SW480 (cell line): ENCODE measurements around the gene KLHDC9.
"Not testable (repeated sequence)": the region's sequence is repeated elsewhere in the genome, so short reads cannot be mapped to it uniquely, and the experiment has no call there.

Experiments
- DNase-seq: peaks from one replicate; pipeline ENCODE4 v3.0.0-alpha.2; 2016; ENCODE audit warnings: low spot score

KLHDC9 gene, protein sequence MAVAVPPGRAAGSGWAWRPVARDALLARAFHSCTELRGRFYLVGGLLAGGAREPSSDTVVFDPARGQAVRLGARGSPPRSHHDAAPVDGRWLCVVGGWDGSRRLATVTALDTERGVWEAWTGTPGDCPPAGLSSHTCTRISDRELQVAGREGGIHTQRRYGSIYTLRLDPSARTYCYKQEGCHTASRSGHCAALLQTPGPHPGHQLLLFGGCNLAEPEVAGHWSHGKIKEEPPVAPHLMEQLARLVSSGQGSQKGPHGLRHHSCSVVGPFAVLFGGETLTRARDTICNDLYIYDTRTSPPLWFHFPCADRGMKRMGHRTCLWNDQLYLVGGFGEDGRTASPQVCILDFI

GRCh38 chr1:161098210-161099068, at the start of gene KLHDC9:
Gene KLHDC9 (plus strand): TSS chr1:161098361. CDS start chr1:161098536, 175 bp downstream.
- peak; percentile 91 for DNase-seq

GRCh38 chr1:161048949-161049722, 49.0 kb upstream of the KLHDC9 start:
- DNase-seq: no peak

- no peak for DNase-seq
Observed at GRCh38 chr1:161051219-161051618, 46.9 kb upstream of the KLHDC9 start.

- no peak for DNase-seq
Observed at GRCh38 chr1:161052899-161053298, 45.3 kb upstream of the KLHDC9 start.

DNA sequence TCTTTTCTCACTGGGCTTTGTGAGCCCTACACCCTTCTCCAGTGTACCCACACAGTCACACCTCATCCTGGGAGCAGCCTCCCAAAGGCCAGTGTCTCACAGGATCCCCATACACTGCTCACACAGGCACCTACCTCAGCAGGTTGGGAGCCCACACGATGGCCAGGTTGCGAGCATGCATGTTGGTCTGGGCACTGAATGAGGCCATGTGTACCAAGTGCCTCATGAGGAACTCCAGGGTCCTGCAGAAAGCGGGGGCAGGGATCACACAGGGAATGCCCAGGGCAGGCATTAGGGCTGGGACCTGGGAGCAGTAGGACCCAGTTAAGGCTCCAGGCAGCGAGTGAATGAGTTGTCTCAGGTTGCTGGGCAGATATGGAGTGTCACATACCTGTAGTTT, 43.9 kb upstream of the KLHDC9 start:
- no peak for DNase-seq

GRCh38 chr1:161054805-161055204, 43.4 kb upstream of the KLHDC9 start:
- DNase-seq: no peak

- DNase-seq: no peak
Observed at GRCh38 chr1:161059293-161059692, 38.9 kb upstream of the KLHDC9 start.

GRCh38 chr1:161061419-161061818, 36.7 kb upstream of the KLHDC9 start:
- DNase-seq: no peak

DNA sequence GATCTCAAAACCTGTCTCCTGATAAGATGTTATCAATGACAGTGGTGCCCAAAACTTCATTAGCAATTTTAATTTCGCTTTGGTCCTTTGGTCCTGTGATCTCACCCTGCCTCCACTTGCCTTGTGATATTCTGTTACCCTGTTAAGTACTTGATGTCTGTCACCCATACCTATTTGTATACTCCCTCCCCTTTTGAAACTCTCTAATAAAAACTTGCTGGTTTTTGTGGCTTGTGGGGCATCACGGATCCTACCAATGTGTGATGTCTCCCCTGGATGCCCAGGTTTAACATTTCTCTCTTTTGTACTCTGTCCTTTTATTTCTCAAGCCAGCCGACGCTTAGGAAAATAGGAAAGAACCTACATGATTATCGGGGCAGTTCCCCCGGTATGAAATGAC, 34.2 kb upstream of the KLHDC9 start:
- DNase-seq: not testable (repeated sequence)

GRCh38 chr1:161065681-161066080, 32.5 kb upstream of the KLHDC9 start:
- not testable (repeated sequence) for DNase-seq

GRCh38 chr1:161066694-161067093, 31.5 kb upstream of the KLHDC9 start:
- no peak for DNase-seq

GRCh38 chr1:161068306-161069234, 29.6 kb upstream of the KLHDC9 start:
- no peak for DNase-seq

DNA sequence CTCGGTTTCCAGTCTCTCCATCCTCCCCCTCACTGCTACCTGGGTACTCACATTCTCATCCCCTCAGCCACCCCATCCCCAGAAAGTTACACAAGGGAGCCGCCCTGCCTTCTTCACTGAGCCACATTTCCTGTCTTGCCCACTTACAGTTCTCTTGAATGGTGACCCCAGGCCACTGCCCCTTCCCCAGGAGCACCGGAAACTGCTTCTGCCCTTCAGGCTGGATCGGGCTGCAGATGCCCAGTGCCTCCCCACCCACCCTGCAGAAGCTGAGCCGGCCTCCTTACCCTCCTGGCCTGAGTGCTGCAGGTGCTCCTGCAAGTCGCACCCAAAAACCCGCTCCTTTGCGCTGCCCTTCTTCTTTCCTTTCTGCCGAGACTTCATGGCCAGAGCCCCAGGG, 28.9 kb upstream of the KLHDC9 start:
- no peak for DNase-seq

DNA sequence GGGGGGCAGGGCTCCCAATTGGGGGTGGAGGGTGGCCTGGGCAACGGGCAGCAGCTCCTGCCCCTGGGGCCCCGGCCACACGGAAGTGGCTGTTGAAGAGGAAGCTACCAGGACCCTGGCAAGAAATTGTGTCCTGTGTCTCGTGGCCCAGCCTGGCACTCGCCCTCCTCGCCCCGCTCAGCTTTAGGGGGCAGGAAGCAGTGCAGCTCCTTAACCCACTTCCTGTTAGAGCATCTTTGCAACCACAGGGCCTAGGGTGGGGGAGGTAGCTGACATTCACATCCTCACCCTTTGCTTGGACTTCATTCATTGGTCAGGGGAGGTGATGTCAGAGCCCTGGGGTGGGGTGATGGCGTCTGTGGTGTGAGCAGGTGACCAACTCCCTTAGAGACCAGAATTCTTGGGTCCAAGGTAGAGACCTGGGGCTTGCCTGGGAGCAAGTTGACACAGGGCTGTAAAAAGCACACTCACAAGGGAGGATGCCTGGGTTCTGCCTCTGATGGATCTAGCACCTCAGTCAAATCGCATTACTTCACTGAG, 28.4 kb upstream of the KLHDC9 start, which contains the start of gene ARHGAP30:
Gene ARHGAP30, minus strand, starts transcription at position 161 of the 540 bp plus-strand sequence. CDS start 267 bp downstream, outside the sequence.
- no peak for DNase-seq

DNA sequence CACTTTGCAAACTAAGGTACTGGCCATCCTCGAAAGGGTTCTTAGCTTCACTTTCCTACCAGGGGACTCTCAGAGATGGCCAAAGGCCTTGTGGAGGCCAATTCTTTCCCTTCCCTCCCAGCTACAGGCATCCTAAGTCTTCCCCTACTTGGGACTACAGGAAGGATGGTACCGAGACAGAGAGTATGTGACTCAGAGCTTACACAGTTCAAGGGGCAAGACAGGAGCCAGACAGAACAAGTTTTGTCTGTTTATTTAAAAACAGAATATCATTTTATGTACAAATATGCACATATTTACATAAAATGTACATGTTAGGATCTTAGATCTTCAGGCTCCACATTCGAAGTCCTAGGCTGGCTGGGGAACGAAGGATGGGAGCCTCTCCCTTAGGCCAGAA, 27.4 kb upstream of the KLHDC9 start:
- no peak for DNase-seq

DNA sequence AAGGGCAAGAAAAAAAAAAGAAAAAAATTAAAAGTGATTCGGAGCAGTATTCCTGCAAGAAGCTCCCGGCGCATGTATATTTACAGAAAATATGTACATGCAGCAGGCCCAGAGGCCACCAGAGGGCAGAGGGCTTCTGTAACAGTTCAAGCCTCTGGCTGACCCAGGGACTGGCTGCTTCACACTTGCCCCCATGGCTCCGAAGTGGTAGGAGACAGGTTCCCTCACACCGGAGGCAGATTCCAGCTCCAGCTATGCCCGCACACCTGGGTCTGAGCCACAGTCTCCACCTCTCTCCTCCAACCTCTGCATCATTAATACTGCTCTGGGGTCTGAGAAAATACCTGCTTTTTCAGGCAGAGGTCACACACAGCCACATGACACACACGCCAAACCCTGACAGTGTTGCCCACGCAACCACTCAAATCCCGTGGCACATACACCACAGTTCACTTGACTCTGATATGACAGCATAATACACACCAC, 26.2 kb upstream of the KLHDC9 start:
- peak; percentile 53 for DNase-seq

- DNase-seq: no peak
Observed at GRCh38 chr1:161072751-161073449, 25.3 kb upstream of the KLHDC9 start.

- peak; percentile 62 for DNase-seq
Observed at GRCh38 chr1:161073474-161074121, 24.6 kb upstream of the KLHDC9 start.

DNA sequence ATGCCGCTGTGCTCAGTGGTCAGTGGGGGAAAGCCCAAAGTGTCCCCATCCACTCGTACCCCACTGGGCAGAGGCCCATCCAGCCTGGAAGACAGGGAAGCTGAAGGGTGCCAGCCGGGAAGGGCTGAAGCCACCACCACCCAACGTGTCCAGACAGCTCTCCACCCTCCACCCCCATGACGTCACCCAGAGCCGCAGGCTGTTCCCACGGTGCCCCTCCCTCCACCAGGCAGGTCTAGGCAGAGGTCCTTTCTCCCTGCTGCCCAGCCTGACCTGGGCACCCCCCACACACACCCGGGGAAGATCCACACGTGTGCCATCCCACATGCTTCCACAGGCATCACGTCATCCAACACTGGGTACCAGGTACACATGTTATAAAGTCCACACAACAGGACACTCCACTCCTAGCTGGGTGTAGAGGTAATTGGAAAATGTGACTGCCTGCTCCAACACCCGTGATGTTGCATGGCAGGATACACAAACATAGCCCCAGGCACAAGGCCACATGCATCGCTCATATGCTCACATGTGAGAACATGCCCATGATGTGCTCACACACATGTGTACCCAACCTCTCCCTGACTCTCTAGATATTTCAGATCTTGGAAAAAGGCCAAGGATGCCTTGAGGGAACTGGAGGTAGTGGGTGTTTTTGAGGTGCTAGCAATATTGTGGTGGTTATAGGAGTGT, 23.3 kb upstream of the KLHDC9 start:
- DNase-seq: peak; percentile 54
